Measurements from ENCODE around the gene CCS.
"Not testable (repeated sequence)": the region's sequence is repeated elsewhere in the genome, so short reads cannot be mapped to it uniquely, and the experiment has no call there.

Gene CCS

DNA sequence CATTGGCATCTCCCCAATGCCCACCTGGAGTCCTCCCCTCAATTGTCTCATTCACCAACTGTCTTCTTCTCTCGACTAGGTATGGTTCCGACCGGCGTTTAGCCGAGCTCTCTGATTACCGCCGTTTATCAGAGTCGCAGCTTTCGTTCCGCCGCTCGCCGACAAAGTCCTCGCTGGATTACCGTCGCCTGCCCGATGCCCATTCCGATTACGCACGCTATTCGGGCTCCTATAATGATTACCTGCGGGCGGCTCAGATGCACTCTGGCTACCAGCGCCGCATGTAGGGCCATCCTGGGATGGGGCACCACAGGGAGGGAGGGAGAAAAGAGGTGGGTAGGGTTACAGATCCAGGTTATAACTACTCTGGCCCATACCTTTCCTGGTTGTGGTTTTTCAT is 33.4 kb downstream of the CCS start:
- no peak for DNase-seq (ENCODE audit: low spot score)

DNA sequence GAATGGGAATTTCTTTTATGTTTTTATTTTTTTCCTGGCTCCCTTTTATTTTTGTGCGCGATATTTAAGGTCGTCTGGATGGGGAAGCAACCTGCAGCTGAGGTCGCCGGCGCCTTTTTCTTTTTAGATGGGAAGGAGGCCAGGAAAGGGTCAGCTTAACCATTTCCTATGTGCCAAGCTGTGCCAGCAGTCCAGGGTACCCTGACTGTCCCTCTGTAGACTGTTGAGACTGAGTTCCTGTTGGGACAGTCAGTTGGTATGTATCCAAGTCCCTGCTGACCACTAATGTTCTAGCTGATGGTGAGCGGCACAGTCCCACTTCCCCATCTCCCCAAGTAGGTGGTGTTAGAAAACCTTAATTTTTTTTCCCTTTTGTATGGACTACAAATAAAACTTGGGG is 33.9 kb downstream of the CCS start:
- no peak for DNase-seq (ENCODE audit: low spot score)

DNA sequence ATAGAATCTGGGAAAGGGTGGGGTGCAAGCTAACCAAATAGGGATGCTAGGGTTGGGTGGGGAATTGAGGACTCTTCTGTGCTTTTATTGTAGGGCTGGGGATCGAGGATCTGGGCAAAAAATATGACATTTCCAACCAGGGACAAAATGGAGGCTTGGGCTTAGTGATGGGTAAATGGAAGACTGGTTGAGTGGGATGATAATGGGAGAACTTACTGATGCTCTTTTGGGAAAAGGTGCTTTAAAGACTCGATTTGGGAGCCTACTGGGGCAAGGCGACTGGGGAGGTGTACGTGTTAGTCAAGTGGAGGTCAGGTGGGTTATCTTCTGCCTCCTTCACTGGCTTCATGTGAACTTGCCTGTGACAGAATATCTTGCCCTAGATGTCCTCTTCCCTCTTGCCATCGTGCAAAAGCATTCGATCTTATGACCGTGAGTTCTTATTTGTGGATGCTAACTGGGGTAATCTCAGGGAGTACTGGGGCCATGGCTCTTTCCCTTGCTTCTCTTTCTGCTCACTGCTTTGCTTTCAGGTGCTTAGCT is 35.1 kb downstream of the CCS start:
- no peak for DNase-seq (ENCODE audit: low spot score)

DNA sequence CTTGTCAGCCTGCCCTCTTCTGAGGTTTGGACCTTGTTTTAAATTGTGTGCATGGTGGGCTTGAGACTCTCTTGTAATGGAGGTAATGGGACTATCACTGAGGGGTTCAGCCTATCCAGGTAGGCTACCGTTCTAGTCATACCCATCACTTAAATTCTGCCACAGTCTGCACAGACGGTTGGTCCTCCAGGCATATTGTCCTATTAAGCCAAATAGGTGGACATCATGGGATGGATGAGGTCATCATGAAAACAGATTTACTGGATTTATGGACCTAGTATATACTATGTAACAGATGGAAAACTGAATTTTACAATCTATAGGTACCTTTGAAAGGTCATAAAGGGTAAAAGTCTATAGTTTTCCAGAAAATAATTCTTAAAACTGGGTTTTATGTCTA is 36.4 kb downstream of the CCS start:
- DNase-seq (ENCODE audit: low spot score), result no peak

DNA sequence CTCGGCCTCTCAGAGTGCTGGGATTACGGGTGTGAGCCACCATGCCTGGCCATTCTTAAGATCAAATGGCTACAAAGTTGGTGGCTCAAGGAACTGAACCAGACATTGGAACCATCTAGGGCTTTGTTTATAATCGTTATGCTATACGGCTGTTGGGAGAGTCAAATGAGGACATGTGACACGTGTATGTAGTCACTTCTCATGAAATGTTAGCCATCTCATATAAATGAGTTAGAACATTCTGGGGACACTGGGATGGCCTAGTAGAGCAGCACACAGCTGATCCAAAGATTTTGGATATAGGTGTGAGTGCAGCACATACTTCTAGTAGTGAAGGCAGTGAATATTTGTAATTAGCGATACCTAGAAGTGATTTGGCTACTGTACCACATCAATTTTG is 38.9 kb downstream of the CCS start:
- no peak for DNase-seq (ENCODE audit: low spot score)

DNA sequence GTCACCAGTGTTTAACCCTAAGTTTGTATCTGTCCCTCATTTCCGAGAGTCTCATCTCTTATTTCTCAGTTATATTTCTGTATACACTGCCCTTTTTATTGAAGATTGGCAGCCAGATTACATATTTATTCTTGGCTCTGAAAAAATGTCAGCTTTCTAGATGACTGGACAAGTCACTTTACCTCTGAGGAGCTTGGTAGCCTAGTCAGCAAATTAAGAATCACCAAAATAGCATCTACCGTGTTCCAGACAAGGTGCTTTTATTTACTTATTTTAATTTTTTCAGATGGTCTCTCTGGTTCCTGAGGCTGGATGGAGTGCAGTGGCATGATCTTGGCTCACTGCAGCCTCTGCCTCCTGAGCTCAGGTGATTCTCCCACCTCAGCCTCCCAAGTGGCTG is 40.0 kb downstream of the CCS start:
- no peak for DNase-seq (ENCODE audit: low spot score)

GRCh38 chr11:66636411-66636810 is 43.4 kb downstream of the CCS start:
- DNase-seq (ENCODE audit: low spot score), result no peak

- DNase-seq (ENCODE audit: low spot score), result no peak
These were observed 44.7 kb downstream of the CCS start for GRCh38 chr11:66637557-66638176.

DNA sequence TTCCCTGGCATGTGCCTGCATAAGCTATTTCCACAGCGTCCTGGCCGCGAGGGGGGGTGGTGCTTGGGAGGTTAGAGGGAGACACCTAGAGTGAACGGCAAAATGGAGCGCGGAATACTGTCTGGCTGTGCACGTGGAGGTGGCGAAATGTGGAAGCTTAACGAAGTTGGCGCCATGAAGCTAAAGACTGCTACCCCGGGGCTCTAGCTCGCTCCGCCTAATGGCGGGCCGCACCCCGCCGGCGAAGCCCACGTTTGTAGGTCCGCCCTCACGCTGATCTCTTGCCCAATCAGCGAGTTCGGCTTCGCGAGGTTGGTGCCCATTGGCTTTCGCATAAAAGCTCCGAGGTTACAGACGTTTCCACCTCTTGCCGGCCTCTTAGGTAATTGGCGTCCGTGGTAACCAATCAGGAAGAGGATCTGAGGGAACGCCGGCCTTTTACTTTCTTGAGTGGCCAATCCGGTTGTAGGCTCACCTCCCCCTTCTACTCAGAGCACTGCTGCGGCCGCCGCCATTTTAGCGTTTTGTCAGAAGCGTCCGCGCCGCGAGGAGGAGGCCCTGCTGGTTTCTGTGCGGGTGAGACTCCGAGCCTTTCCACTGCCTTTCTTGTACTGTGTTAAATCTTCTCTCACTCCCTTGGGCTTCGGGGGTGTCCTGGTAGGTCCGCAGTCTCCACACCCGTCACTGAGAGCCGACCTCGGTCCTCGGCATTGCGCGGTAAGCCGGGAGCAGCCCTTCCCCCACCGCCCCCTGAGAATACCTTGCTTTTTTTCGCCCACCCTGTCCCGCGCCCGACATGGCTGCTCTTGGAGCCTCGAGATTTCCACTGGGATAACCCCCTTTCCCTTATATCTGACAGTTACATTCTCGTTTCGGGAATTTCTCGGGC is 45.4 kb downstream of the CCS start, which contains the start of gene RBM4:
Gene RBM4 (plus strand): TSS at position 527 of the 889 bp plus-strand sequence. CDS start 1,009 bp downstream, outside the sequence.
- peak; percentile 100 for DNase-seq (ENCODE audit: low spot score)

- peak; percentile 11 for DNase-seq (ENCODE audit: low spot score)
These were observed 46.3 kb downstream of the CCS start for GRCh38 chr11:66639066-66639813.

DNA sequence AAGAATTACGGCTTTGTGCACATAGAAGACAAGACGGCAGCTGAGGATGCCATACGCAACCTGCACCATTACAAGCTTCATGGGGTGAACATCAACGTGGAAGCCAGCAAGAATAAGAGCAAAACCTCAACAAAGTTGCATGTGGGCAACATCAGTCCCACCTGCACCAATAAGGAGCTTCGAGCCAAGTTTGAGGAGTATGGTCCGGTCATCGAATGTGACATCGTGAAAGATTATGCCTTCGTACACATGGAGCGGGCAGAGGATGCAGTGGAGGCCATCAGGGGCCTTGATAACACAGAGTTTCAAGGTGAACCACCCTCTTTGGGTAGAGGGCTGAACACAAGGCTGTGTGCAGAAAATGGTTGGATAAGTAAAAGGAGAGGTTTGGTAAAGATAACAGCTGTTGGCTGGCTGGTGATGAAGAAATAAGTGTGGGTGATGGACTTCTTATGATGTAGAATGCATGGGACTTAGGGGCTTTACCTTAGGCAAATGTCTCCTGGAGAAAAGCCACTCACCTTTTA is 46.9 kb downstream of the CCS start:
- DNase-seq (ENCODE audit: low spot score), result not testable (repeated sequence)

GRCh38 chr11:66641834-66642233 is 48.8 kb downstream of the CCS start:
- no peak for DNase-seq (ENCODE audit: low spot score)

DNA sequence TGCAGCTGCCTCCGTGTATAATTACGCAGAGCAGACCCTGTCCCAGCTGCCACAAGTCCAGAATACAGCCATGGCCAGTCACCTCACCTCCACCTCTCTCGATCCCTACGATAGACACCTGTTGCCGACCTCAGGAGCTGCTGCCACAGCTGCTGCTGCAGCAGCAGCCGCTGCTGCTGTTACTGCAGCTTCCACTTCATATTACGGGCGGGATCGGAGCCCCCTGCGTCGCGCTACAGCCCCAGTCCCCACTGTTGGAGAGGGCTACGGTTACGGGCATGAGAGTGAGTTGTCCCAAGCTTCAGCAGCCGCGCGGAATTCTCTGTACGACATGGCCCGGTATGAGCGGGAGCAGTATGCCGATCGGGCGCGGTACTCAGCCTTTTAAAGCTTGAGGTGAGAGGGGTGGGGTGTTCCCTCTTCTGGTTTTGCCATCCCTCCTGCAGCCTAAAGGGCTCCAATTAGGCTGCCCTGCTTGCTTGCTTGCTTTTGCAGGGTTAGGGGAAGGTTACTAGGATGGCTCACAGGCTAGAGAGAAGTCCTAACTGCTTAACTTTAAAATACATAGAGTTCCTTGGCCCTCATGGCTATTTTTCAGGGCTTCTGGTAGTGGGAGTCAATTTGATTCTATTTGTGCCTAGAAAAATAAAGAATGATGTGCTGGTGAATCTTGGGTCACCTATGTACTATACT is 50.9 kb downstream of the CCS start:
- no peak for DNase-seq (ENCODE audit: low spot score)

DNA sequence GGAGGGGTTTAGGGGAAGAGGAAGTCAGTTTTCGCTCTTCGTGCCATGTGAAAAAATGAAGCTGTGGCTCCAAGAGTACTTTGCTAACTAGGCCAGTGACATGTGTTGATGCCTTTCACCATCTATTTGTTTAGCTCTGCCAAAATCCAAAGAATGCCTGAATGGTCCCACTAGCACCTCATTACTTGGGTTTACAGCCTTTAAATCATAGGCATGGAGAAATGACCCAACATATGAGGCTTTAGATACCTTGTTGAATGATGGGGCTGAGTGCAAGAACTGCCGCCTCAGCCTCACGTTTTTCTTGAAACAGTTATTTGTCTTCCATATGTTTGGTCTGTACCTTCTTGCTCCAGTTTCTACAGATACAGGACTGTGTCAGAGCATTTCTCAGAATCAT is 53.8 kb downstream of the CCS start:
- no peak for DNase-seq (ENCODE audit: low spot score)

DNA sequence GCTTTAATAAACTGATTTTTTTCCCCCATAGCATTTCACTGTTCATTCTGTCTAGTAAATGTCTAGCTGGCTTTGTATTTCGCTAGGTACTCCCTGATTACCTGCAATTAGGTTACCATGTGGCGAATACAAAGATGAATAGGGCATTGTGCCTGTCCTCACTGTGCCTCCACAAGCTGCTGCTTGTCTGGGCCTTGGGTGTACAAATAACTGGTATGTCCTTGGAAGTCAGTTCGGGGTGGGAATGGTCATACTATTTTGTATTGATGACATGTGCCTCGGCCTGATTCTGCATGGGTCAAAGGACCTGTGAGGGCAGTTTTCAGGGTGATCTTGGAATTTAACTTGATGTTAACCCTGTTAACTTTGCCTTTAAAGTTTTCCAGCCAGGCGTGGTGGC is 56.9 kb downstream of the CCS start:
- DNase-seq (ENCODE audit: low spot score), result no peak

- no peak for DNase-seq (ENCODE audit: low spot score)
These were observed 58.0 kb downstream of the CCS start for GRCh38 chr11:66651016-66651415.

DNA sequence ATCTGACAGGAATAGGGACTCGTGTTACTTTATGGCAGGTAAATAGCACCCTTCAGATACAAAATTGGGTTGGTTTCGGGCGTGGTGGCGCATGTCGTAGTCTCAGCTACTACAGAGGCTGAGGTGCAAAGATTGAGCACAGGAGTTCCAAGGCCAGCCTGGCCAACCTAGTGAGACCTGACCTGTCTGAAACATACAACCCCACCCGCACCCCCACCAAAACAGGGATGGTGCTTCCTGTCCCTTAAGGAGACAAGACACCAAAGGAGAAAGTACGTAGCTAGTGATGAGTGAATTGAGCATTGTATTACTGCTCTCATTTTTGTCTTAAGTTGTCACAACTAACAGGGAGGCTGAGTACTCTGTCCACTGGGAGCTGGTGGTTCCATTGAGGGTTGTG is 59.7 kb downstream of the CCS start:
- DNase-seq (ENCODE audit: low spot score), result no peak

DNA sequence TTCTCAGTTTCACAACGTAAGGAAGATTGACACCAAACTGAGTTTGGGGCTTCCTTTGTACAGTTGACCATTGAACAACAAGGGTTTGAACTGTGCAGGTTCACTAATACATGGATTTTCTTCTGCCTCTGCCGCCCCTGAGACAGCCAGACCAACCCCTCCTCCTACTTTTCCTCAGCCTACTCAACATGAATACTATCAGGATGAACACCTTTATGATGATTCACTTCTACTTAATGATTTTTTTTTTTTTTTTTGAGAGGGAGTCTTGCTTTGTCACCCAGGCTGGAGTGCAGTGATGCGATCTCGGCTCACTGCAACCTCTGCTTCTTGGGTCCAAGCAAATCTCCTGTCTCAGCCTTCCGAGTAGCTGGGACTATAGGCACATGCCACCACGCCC is 60.1 kb downstream of the CCS start:
- no peak for DNase-seq (ENCODE audit: low spot score)

Measured in AG08395 (cell line).